NK-92 treated with Interleukin-12 subunit alpha and Interleukin-12 subunit beta, amount 100 ng/mL, for 24 hours (cell line): ENCODE measurements around the gene CGB2.
"Not testable (repeated sequence)": the region's sequence is repeated elsewhere in the genome, so short reads cannot be mapped to it uniquely, and the experiment has no call there.

Experiments
- DNase-seq: peaks from one replicate; lab custom pipeline; 2025; lab: John Stamatoyannopoulos, UW

The CGB2 gene

GRCh38 chr19:49010453-49010852, 21.2 kb upstream of the CGB2 start:
- no peak for DNase-seq

- no peak for DNase-seq
Observed at GRCh38 chr19:49011194-49011593, 20.5 kb upstream of the CGB2 start.

- no peak for DNase-seq
Observed at GRCh38 chr19:49014123-49014869, 17.4 kb upstream of the CGB2 start.

GRCh38 chr19:49014870-49015255, 16.8 kb upstream of the CGB2 start:
- no peak for DNase-seq

DNA sequence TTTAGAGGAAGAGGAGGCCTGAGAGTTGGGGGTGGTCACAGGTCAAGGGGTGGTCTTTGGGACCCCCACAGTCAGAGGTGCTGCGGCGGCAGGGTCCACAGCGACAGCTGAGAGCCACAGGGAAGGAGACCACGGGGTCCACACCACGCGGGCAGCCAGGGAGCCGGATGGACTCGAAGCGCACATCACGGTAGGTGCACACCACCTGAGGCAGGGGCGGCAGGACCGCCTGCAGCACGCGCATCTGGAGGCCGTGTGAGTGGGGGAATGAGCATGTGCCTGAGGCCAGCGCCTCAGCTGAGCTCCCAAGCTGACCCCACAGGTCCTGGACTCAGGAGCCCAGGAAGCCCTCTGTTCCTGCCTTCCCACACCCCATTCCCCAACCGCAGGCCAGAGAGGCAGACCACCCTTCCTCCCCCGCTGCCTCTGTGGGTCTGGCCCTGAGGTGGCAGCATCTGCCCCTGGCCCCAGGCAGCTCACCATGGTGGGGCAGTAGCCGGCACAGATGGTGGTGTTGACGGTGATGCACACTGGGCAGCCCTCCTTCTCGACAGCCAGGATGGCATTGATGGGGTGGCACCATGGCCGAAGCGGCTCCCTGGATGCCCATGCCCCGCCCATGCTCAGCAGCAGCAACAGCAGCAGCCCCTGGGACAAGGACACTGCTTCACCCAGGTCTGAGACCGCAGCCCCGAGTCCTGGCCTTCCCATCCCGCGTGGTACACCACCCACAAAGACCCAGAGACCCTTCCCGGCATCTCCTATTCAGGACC, 15.4 kb upstream of the CGB2 start:
- DNase-seq, result no peak

GRCh38 chr19:49017041-49017665, 14.5 kb upstream of the CGB2 start, which contains the start of gene LHB:
LHB (minus strand) TSS chr19:49017091; CDS start chr19:49017081, 10 bp downstream.
- no peak for DNase-seq

DNA sequence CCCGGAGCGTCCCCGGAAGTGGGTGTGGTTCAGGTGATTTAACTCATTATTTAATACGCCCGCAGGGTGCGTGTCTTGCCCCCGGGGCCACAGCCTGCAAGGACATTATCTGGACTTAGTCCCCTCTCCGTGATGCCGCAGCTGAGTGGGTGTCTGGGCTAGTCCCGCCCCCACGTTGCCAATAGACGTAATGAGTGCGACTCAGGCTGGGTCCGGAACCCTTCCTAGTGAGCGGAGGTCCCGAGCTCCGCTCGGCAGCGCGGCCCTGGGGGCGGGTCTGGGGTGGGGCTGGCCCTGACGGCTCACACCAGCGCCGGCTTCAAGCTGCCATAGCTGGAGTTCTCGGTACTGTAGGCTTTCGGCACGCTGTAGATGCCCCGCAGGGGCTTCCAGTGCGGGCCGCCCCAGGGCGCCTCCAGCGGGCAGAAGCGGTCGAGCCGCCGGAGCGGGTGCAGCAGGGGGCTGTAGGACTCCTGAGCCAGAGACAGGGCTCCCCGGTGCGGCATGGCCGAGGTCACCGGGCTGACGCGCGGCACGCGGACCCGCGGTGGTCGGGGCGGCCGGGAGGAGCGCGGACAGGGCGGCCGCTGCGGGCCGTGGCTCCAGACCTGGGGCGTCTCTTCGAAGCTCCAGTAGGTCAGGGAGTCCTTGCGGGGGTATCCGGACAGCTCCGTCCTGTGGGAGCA, 13.9 kb upstream of the CGB2 start:
- no peak for DNase-seq

DNA sequence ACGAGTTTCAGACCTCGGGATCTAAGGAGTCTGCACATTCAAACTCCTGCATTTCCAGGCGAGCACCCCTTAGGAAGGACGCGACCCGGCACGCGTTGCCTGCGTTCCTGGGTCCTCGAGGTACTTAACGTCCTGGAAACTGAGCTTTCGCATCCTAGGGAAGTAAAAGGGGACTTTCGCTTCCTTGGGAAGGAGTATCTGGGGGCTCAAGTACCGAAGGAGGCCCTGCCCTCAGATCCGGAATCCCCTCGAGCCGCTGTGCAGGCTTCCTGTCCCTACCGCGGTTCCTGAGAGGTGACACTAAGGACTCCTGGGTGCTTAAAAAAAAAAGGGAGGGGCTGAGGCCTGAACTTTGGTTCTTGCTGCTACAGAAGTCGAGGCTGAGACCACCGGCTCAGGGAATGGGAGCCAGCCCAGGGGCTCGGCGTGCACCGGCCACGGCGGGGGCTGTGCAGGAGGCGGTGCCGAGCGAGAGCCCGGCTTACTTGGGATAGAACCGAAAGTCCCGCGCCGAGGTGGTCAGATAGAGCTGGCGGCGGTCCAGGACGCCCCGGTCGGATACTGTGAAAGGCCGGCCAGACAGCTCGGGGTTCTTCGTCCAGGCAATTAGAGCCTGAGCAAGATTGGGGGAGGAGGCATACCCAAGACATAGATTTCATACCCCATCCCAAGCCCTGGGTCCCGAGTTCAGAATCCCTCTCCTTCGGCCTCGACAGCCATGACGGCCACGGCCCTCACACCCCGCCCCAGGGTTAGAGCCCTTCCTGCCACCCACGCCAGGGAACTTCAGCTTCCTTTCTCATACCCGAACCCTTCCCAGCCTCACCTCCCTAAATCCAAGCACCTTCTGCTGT, 13.1 kb upstream of the CGB2 start:
- not testable (repeated sequence) for DNase-seq

DNA sequence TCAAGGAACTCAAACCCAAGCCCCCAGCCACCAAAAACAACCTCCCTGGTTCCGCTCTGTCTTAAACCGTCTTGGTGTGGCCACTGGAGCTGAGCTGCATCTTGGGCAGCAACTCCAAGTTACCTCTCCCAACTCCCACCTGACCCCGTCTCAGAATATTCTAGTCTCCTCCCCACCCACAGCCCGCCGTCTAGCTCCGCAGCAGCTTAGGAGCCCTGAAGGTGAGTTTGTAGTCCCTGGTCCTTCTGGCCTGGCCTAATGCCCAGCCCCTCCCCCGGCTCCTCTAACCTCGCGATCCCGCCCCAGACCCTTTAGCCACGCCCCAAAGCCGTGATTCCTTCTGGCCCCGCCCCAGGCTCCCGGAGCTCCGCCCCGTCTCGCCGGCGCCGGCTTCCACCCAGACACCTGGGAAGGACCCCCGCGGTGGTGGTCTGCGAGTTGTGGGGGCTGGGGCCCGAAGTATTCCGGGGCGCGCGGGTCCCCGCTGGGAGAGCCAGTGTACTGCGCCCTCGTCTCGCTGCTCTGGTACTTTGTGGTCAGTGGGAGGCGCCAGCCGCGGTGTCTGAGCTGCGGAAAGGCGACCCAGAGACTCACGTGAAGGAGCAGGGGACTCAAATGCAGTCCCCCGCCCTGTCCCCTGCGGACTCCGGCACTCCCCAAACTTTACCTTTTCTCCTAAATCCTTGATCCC, 12.3 kb upstream of the CGB2 start:
- DNase-seq, result no peak

GRCh38 chr19:49020342-49020741, 11.3 kb upstream of the CGB2 start:
- no peak for DNase-seq

DNA sequence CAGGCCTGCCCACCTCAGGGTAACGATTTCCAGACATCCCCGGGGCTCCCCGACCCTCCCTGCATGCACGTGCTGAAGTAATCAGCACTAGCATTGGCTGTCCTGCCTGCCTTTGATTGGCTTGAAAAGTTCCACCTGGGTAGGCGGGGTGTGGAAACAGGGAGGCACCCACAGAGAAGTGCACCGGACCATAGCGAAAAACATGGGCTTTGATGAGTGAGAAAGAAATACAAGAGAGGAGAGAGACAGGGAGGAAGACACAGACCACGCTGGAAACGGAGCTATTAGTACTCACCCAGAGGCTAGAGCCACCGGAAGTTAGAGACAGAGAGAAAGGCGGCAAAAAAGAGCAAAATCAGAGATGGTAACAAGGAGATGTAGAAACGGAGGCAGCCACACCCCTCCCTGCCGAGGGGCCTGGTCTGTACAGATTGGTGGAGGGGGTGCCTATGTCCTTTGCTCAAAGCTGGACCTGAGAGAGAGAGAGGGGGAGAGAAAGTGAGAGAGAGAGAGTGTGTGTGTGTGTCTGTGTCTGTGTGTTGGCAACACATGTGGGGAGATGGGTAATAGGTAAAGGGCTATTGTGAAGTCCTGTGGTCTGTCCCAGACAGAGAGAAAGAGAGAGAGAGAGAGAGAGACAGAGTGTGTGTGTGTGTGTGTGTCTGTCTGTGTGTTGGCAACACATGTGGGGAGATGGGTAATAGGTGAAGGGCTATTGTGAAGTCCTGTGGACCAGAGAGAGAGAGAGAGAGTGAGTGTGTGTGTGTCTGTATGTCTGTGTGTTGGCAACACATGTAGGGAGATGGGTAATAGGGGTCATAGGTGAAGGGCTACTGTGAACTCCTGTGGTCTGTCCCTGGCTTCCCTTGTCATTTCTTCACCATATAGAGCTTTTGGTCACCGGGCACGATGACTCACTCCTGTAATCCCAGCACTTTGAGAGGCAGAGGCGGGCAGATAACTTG, 10.5 kb upstream of the CGB2 start:
- DNase-seq, result no peak

DNA sequence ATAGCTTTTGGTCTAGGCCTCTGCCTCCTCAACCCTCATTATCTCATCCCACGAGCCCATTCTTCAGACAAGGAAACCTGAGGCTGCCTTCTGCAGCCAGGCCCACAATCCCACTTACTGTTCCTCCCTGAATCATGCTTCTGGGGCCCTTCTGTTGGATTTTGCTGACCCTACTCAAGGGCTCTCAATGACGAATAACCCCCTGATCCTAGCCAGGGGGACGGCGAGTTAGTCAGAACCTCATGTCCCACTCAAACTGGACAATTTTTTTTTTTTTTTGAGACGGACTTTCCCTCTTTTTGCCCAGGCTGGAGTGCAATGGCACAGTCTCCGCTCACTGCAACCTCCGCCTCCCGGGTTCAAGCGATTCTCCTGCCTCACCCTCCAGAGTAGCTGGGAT, 9.6 kb upstream of the CGB2 start:
- no peak for DNase-seq

DNA sequence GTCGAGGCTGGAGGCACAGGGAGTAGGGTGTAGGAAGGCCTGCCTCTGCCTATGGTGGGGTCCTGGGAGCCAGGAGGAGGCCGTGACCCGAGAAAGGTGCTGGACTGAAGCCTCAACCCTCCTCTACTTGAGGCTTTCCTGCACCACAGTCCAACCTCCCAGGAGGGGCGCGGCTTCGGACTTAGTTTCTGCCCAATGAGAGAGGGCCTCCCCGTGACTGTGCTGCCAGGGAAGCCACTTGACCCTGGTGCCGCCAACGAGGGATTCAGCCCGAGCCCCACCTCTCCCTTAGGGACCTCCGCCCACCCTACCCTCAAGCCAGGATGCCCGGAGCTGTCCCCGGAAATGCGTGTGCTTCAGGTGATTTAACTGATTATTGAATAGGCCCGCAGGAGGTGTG, 7.5 kb upstream of the CGB2 start, which contains the start of gene CGB3:
Gene CGB3, minus strand, starts transcription at position 101 of the 400 bp plus-strand sequence. CDS start 362 bp downstream, outside the sequence.
- DNase-seq, result not testable (repeated sequence)

- DNase-seq, result not testable (repeated sequence)
Observed at GRCh38 chr19:49025088-49025487, 6.6 kb upstream of the CGB2 start.

- not testable (repeated sequence) for DNase-seq
Observed at GRCh38 chr19:49025599-49025998, 6.1 kb upstream of the CGB2 start.

DNA sequence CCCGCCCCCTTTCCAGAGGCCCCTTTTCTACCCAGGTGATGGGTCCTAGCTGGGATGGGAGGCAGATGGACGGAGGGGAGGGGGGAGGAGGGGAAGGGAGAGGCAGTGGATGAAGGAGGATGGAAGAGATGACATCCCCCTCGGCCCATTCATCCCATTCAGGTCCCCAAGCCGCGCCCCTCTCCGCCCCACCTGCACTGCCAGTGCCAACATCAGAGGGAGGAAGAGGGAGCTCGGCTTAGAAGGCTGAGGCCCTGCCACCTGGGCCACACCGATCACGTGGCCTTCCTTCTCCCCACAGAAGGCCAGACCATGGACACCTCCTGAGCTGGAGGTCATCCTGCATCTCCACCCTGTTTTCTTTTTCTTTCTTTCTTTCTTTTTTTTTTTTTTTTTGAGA, 3.0 kb upstream of the CGB2 start:
- DNase-seq, result not testable (repeated sequence)

GRCh38 chr19:49029749-49030148, 1.9 kb upstream of the CGB2 start:
- DNase-seq, result not testable (repeated sequence)

DNA sequence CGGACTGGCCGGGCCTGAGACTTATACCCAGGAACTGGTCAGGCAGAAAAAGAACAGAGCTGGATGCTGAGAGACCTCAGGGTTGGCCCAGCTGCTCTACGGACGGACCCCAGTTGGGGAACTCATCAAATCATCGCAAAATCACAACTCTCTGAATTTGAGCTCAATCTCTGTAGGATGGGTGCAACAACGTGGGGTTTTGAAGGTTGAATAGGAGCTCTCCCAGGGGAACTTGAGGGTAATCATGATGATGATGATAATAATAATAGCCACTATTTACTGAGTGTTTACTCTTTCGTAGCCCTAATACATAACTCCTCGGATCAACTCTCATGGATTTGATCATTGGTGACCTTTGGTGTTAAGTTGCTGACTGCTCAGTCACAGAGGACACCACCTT, 1.4 kb upstream of the CGB2 start:
- DNase-seq, result not testable (repeated sequence)

DNA sequence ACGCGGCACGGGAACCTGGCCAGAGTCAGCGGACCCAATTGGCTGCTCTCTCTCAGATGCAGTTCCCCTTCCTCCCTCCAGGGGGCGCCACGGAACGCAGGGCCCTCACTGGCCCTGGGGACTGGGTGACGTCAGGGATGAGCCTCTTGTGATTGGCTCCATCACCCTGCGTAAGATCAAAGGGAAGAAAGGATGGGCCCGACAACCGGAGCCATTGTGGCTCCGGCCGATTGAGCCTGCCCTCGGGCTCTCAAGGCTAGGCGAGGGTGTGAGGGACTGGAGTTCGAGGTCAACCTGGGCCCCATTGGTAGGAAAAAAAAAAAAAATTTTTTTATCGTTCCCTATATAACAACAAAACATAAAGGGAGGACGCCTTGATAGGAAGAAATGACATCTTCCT, 5.1 kb downstream of the CGB2 start, which contains the start of gene CGB1:
Gene CGB1, minus strand, starts transcription at position 81 of the 400 bp plus-strand sequence. CDS start 184 bp downstream, outside the sequence.
- not testable (repeated sequence) for DNase-seq
